Spleen (tissue), 11 donors: Measurements from ENCODE around the gene INTS6L. TPM values are rescaled to one million over a fixed set of nuclear protein-coding genes. Genes with fewer than 3 reads are reported as not detected.

ENCODE experiments used
- DNase-seq: peaks from one replicate; pipeline ENCODE4 v3.0.0-alpha.2; 2020
- H3K27ac ChIP-seq, 8 donors: fragments of 200-600 bp; sonication (generic) in 7 of 8; 1 replicate in 4 of 8; 2 replicates in 4 of 8; pipeline versions ENCODE4 v1.5.0 to v1.8.0; 2016 to 2021; ENCODE audit warnings: inconsistent platforms in 4 of 8, mild to moderate bottlenecking in 4 of 8, moderate library complexity in 1 of 8
- H3K27me3 ChIP-seq, 7 donors: fragments of 200-600 bp; sonication (generic) in 6 of 7; replicated peaks in 1 of 7; 1 replicate in 4 of 7; 2 replicates in 3 of 7; pipeline versions ENCODE4 v1.5.0 to v1.8.0; 2016 to 2021; ENCODE audit warnings: inconsistent platforms in 3 of 7, mild to moderate bottlenecking in 1 of 7
- H3K36me3 ChIP-seq, 6 donors: fragments of 200-600 bp; sonication (generic) in 5 of 6; 1 replicate in 4 of 6; 2 replicates in 2 of 6; pipeline versions ENCODE4 v1.5.0 to v1.8.0; 2016 to 2021; ENCODE audit warnings: inconsistent platforms in 2 of 6
- H3K4me1 ChIP-seq, 6 donors: fragments of 200-600 bp; sonication (generic) in 5 of 6; 1 replicate in 3 of 6; 2 replicates in 3 of 6; pipeline versions ENCODE4 v1.5.0 to v1.8.0; 2016 to 2021; ENCODE audit warnings: inconsistent platforms in 3 of 6
- H3K4me3 ChIP-seq, 8 donors: fragments of 200-600 bp; sonication (generic) in 7 of 8; 1 replicate in 4 of 8; 2 replicates in 4 of 8; pipeline versions ENCODE4 v1.5.0 to v1.8.0; 2016 to 2021; ENCODE audit warnings: inconsistent platforms in 4 of 8, mild to moderate bottlenecking in 4 of 8, moderate library complexity in 2 of 8
- H3K9me3 ChIP-seq, 8 donors: fragments of 200-600 bp; sonication (generic) in 7 of 8; 1 replicate in 4 of 8; 2 replicates in 4 of 8; pipeline versions ENCODE4 v1.5.0 to v1.8.0; 2016 to 2021; ENCODE audit warnings: inconsistent platforms in 4 of 8
- CTCF ChIP-seq, 11 experiments: fragments of 200-600 bp in 7 of 11; fragments of 450-650 bp in 4 of 11; sonication (generic) in 4 of 11; IDR thresholded peaks in 8 of 11; conservative IDR thresholded peaks in 3 of 11; 1 replicate in 7 of 11; 2 replicates in 4 of 11; pipeline versions ENCODE4 v1.4.0 to v1.8.0; 2016 to 2021; ENCODE audit warnings: antibody characterized with exemption in 11 of 11, inconsistent platforms in 4 of 11, mild to moderate bottlenecking in 1 of 11
- POLR2A ChIP-seq, 3 donors: fragments of 450-650 bp; IDR thresholded peaks; one replicate each; pipeline ENCODE4 v1.5.1; 2017; ENCODE audit warnings: antibody characterized with exemption in 3 of 3, mild to moderate bottlenecking in 1 of 3
- POLR2AphosphoS5 ChIP-seq, 3 donors: sonication (generic); formaldehyde crosslinking; IDR thresholded peaks; one replicate each; pipeline ENCODE4 v1.5.1; 2017; ENCODE audit warnings: antibody characterized with exemption in 3 of 3
- WGBS, 5 donors: extraction: QIAGEN DNeasy Blood & Tissue Kit in 3 of 5; methylation state at CpG; one replicate each; pipeline versions ENCODE4 v1.1.5 to v1.1.7; 2013 to 2018; 5-methylcytosine and 5-hydroxymethylcytosine counted together
- intact Hi-C: fragments of 100-400 bp; cut with DNase I; formaldehyde crosslinking; loops from one replicate; pipeline ENCODE4 v1.15.0; 2023; ENCODE audit warnings: low total_unique reads
- polyA plus RNA-seq, 3 donors: library from polyadenylated mRNA; stranded (reverse); fragments of 200-250 nt; gene quantifications; one replicate each; pipeline ENCODE4 v1.2.1, GENCODE V29; 2013
- total RNA-seq, 7 donors: library from RNA; depleted of rRNA in 3 of 7; stranded (reverse); fragments of >200 nt in 3 of 7; fragmentation: NEBNext Ultra II Directional in 4 of 7; extraction: Animal tissue kit (Norgen Biotek cat#: 25700) in 4 of 7; gene quantifications; one replicate each; pipeline versions ENCODE4 v1.1.0 to v1.2.1, GENCODE V29; 2016 to 2021
- donor health status: healthy with polysubstance abuse.
- donor health status: DM: no; HTN: no; CAD: no; lungs with moderate emphysema.
- donor health status: DM: no; HTN: no; CAD: no.
- donor health status: Bipolar disorder and iron deficiency.
- donor health status: healthy.
- donor health status: DM: no; HTN: no; CAD: no.
- donor health status: DM: yes; HTN: yes; CAD: no.

INTS6L gene
- total and polyA plus RNA-seq, 10 donors = 17.5 to 36.0 (median 19.9) TPM

- WGBS, 5 donors = 79 to 92% (median 87%) methylated on average over 6 of the region's 6 CpGs
- intact Hi-C loops = no loop called here
- H3K27me3 ChIP-seq = no peaks in the 10 kb centered on the region
- no peaks in the 10 kb centered on the region for H3K36me3 ChIP-seq
- H3K27ac ChIP-seq = no peak overlapping the region
- TF ChIP-seq POLR2AphosphoS5 (IDR thresholded peaks at IDR 0.05) (no peak), CTCF (IDR thresholded peaks at IDR 0.05 in 8 of 11, conservative IDR thresholded peaks at IDR 0.05 in 3 of 11) (no peak), POLR2A (IDR thresholded peaks at IDR 0.05) (no peak)
- DNase-seq = no peak
- no peak overlapping the region for H3K4me3 ChIP-seq
- no peaks in the 10 kb centered on the region for H3K4me1 ChIP-seq
- no peaks in the 10 kb centered on the region for H3K9me3 ChIP-seq
Observed at GRCh38 chrX:135494453-135494852, 26.0 kb upstream of the INTS6L start.

GRCh38 chrX:135497736-135498135, 22.7 kb upstream of the INTS6L start:
- no peak for DNase-seq
- Histone ChIP-seq H3K27me3 (no peaks in the 10 kb centered on the region), H3K9me3 (no peaks in the 10 kb centered on the region), H3K27ac (no peak overlapping the region), H3K4me3 (no peak overlapping the region), H3K4me1 (no peaks in the 10 kb centered on the region), H3K36me3 (no peaks in the 10 kb centered on the region)
- TF ChIP-seq POLR2AphosphoS5 (IDR thresholded peaks at IDR 0.05) = no peak
- no peak for TF ChIP-seq CTCF (IDR thresholded peaks at IDR 0.05 in 8 of 11, conservative IDR thresholded peaks at IDR 0.05 in 3 of 11)
- TF ChIP-seq POLR2A (IDR thresholded peaks at IDR 0.05) = no peak
- 65 to 92% (median 84%) methylated on average over 5 of the region's 5 CpGs for WGBS, 5 donors
- intact Hi-C loops = no loop called here

- 68 to 94% (median 90%) methylated on average over 2 of the region's 2 CpGs for WGBS, 5 donors
- no peaks in the 10 kb centered on the region for H3K4me1 ChIP-seq
- intact Hi-C loops = no loop called here
- no peak overlapping the region for H3K27ac ChIP-seq
- no peaks in the 10 kb centered on the region for H3K27me3 ChIP-seq
- H3K36me3 ChIP-seq = no peaks in the 10 kb centered on the region
- no peak overlapping the region for H3K4me3 ChIP-seq
- no peaks in the 10 kb centered on the region for H3K9me3 ChIP-seq
- DNase-seq = no peak
- TF ChIP-seq CTCF (IDR thresholded peaks at IDR 0.05 in 8 of 11, conservative IDR thresholded peaks at IDR 0.05 in 3 of 11) = no peak
- no peak for TF ChIP-seq POLR2AphosphoS5 (IDR thresholded peaks at IDR 0.05)
- TF ChIP-seq POLR2A (IDR thresholded peaks at IDR 0.05) = no peak
Observed at GRCh38 chrX:135498236-135498635, 22.2 kb upstream of the INTS6L start.

GRCh38 chrX:135505351-135505750, 15.1 kb upstream of the INTS6L start:
- intact Hi-C loops = no loop called here
- H3K27ac ChIP-seq = no peak overlapping the region
- no peak overlapping the region for H3K4me3 ChIP-seq
- no peaks in the 10 kb centered on the region for H3K4me1 ChIP-seq
- TF ChIP-seq CTCF (IDR thresholded peaks at IDR 0.05 in 8 of 11, conservative IDR thresholded peaks at IDR 0.05 in 3 of 11) = no peak
- TF ChIP-seq POLR2A (IDR thresholded peaks at IDR 0.05) = no peak
- TF ChIP-seq POLR2AphosphoS5 (IDR thresholded peaks at IDR 0.05) = no peak
- H3K27me3 ChIP-seq = no peaks in the 10 kb centered on the region
- DNase-seq = no peak
- H3K9me3 ChIP-seq = no peaks in the 10 kb centered on the region
- no peaks in the 10 kb centered on the region for H3K36me3 ChIP-seq
